Smooth muscle cell (in vitro differentiated cells): ENCODE data around the gene CUL7. TPM values are rescaled to one million over a fixed set of nuclear protein-coding genes. Genes with fewer than 3 reads are reported as not detected.

ENCODE experiments used
- DNase-seq: peaks from one replicate; lab custom pipeline; 2025; ENCODE audit not compliant: unreplicated experiment; lab: John Stamatoyannopoulos, UW
- H2AFZ ChIP-seq: fragments of 200-600 bp; sonication (generic); 2 replicates; pipeline ENCODE4 v1.6.0; 2016; ENCODE audit warnings: antibody characterized with exemption, low read depth, mild to moderate bottlenecking
- H3F3A ChIP-seq: fragments of 200-600 bp; sonication (generic); 2 replicates; pipeline ENCODE4 v1.6.0; 2017; ENCODE audit warnings: antibody characterized with exemption, low read depth
- H3K27ac ChIP-seq: fragments of 200-600 bp; sonication (generic); 2 replicates; pipeline ENCODE4 v1.5.1; 2016; ENCODE audit warnings: low read depth, mild to moderate bottlenecking
- H3K27me3 ChIP-seq: fragments of 200-600 bp; sonication (generic); 2 replicates; pipeline ENCODE4 v1.6.1; 2016; ENCODE audit warnings: low read depth, mild to moderate bottlenecking
- H3K36me3 ChIP-seq: fragments of 200-600 bp; sonication (generic); 2 replicates; pipeline ENCODE4 v1.5.1; 2016; ENCODE audit warnings: low read depth
- H3K4me1 ChIP-seq: fragments of 200-600 bp; sonication (generic); 2 replicates; pipeline ENCODE4 v1.5.1; 2016; ENCODE audit warnings: low read depth
- H3K4me2 ChIP-seq: fragments of 200-600 bp; sonication (generic); 2 replicates; pipeline ENCODE4 v1.6.0; 2016; ENCODE audit warnings: mild to moderate bottlenecking
- H3K4me3 ChIP-seq: fragments of 200-600 bp; sonication (generic); 2 replicates; pipeline ENCODE4 v1.5.1; 2016; ENCODE audit warnings: mild to moderate bottlenecking
- H3K79me2 ChIP-seq: fragments of 200-600 bp; sonication (generic); 2 replicates; pipeline ENCODE4 v1.6.0; 2016; ENCODE audit warnings: low read depth, mild to moderate bottlenecking
- H3K9ac ChIP-seq: fragments of 200-600 bp; sonication (generic); 2 replicates; pipeline ENCODE4 v1.6.0; 2016; ENCODE audit warnings: low read depth
- H3K9me3 ChIP-seq: fragments of 200-600 bp; sonication (generic); replicated peaks from 2 replicates; pipeline ENCODE4 v1.5.1; 2016; ENCODE audit warnings: low read depth
- H4K20me1 ChIP-seq: fragments of 200-600 bp; sonication (generic); 2 replicates; pipeline ENCODE4 v1.6.0; 2016; ENCODE audit warnings: low read depth
- WGBS: methylation state at CpG from one replicate; pipeline ENCODE4 v1.1.7; 2016; ENCODE audit warnings: low lambda C conversion rate; 5-methylcytosine and 5-hydroxymethylcytosine counted together
- polyA plus RNA-seq: library from polyadenylated mRNA; unstranded; fragments of >200 nt; fragmentation: Nextera tagmentation; extraction: Ambion mirVana; gene quantifications from 2 replicates; pipeline ENCODE4 v1.2.1, GENCODE V29; 2016
- total RNA-seq: library from RNA; depleted of rRNA; stranded (reverse); fragments of >200 nt; gene quantifications from 2 replicates; pipeline ENCODE4 v1.2.3, GENCODE V29; 2014
- TF ChIP-seq, protein P1 (sequence below): fragments of 200-600 bp; sonication (generic); IDR thresholded peaks from 2 replicates; pipeline ENCODE4 v1.5.1; 2017; ENCODE audit warnings: borderline replicate concordance, mild to moderate bottlenecking, antibody characterized with exemption; ENCODE audit not compliant: insufficient read depth, poor library complexity, severe bottlenecking

The CUL7 gene
- total and polyA plus RNA-seq, 2 experiments from 2014 or later: 36.9 to 49.6 TPM

DNA sequence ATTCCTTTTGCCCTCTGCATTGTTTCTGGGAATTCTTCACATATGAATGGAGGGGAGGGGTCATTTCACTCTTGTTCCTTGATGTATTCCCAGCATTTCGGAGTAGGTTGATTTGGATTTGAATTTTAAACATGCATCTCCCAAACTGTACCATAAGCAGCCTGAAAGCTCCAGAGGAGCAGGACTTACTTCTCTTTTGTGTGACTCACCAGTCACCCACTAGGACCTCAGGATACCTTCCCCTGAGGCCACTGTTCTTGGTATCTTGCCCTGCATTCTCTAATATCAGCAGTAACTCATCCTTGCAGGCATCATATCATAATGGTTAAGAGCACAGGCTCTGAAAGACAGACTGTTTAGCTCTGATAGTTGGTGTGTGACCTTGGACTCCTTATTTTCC, 4.9 kb upstream of the CUL7 start:
- WGBS: 86% methylated on average over 1 of the region's 1 CpG
- Histone ChIP-seq H2AFZ (no peak overlapping the region), H3K27me3 (no peaks in the 10 kb centered on the region), H3K4me2 (peak overlapping the region; percentile 93), H3K4me3 (peak overlapping the region; percentile 88), H3K79me2 (peaks cover 23% of the 10 kb centered on the region), H4K20me1 (no peaks in the 10 kb centered on the region), H3F3A (peaks cover 2% of the 10 kb centered on the region), H3K27ac (peak overlapping the region; percentile 89), H3K4me1 (peaks cover 16% of the 10 kb centered on the region), H3K9ac (peak overlapping the region; percentile 94), H3K9me3 (no peaks in the 10 kb centered on the region), H3K36me3 (no peaks in the 10 kb centered on the region)
- TF ChIP-seq, protein P1, sequence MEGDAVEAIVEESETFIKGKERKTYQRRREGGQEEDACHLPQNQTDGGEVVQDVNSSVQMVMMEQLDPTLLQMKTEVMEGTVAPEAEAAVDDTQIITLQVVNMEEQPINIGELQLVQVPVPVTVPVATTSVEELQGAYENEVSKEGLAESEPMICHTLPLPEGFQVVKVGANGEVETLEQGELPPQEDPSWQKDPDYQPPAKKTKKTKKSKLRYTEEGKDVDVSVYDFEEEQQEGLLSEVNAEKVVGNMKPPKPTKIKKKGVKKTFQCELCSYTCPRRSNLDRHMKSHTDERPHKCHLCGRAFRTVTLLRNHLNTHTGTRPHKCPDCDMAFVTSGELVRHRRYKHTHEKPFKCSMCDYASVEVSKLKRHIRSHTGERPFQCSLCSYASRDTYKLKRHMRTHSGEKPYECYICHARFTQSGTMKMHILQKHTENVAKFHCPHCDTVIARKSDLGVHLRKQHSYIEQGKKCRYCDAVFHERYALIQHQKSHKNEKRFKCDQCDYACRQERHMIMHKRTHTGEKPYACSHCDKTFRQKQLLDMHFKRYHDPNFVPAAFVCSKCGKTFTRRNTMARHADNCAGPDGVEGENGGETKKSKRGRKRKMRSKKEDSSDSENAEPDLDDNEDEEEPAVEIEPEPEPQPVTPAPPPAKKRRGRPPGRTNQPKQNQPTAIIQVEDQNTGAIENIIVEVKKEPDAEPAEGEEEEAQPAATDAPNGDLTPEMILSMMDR: no peak
- no peak for DNase-seq

DNA sequence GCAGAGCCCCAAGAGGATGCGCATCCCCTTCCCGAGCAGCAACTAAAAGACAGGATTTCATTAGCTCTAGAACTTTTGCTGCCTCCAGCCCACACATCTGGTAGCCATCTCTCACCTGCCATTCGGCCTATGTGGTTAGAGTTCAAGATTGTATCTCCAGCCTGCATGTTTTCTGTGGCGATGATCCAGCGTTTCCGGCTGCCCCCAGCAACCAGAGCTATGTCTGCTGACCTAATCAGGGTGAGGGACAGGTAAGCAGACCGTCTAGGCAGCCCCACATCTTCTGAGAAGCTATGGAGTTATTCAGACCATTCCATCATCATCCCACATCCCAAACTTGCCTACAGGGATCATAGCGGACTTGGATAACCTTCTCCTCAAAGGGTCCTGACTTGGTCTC, 2.3 kb upstream of the CUL7 start:
- Histone ChIP-seq H3K27me3 (no peaks in the 10 kb centered on the region), H3F3A (peaks cover 2% of the 10 kb centered on the region), H3K36me3 (no peaks in the 10 kb centered on the region), H3K9ac (no peak overlapping the region), H3K4me3 (no peak overlapping the region), H3K79me2 (peaks cover 45% of the 10 kb centered on the region), H3K4me2 (no peak overlapping the region), H4K20me1 (no peaks in the 10 kb centered on the region), H3K9me3 (no peaks in the 10 kb centered on the region), H3K4me1 (peaks cover 27% of the 10 kb centered on the region), H3K27ac (no peak overlapping the region), H2AFZ (no peak overlapping the region)
- 84% methylated on average over 8 of the region's 8 CpGs for WGBS
- no peak for DNase-seq
- TF ChIP-seq, protein P1: no peak

DNA sequence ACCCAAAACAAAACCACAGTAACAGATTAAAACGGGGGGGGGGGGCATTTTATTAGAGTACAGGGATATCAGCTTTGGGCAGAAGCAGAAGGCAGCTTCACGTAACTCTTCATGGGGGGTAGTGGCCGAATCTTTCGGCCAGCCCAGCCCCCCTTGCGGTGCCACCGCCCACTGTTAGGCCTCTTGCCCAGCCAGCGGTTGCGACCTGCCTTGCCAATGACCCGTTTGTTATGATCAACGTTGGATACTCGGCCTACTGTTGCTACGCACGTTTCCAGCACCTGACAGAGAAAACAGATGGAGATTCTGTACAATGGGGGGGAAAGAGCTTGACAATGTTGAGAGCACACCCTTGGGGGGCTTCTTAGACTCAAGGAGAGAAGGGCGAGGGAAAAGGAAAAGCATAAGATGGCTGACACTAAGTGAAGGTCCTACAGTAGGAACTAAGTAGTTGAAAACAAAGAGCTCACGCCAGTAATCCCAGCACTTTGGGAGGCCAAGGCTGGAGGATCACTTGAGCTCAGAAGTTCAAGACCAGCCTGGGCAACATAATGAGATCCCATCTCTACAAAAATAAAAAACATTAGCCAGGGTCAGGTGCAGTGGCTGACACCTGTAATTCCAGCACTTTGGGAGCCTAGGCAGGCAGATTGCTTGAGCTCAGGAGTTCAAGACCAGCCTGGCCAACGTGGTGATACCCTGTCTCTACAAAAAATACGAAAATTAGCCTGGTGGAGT, 724 bp upstream of the CUL7 start:
- H3K4me3 ChIP-seq: peak overlapping the region; percentile 80
- H3K36me3 ChIP-seq: no peaks in the 10 kb centered on the region
- TF ChIP-seq, protein P1: no peak
- 82% methylated on average over 17 of the region's 17 CpGs for WGBS
- H4K20me1 ChIP-seq: no peaks in the 10 kb centered on the region
- peaks cover 52% of the 10 kb centered on the region for H3K79me2 ChIP-seq
- H3K27ac ChIP-seq: peak overlapping the region; percentile 83
- no peak overlapping the region for H2AFZ ChIP-seq
- DNase-seq: no peak
- H3F3A ChIP-seq: peaks cover 2% of the 10 kb centered on the region
- H3K27me3 ChIP-seq: no peaks in the 10 kb centered on the region
- H3K4me2 ChIP-seq: peak overlapping the region; percentile 97
- no peaks in the 10 kb centered on the region for H3K9me3 ChIP-seq
- H3K4me1 ChIP-seq: peaks cover 19% of the 10 kb centered on the region
- peak overlapping the region; percentile 14 for H3K9ac ChIP-seq
